Stimulated activated CD4-positive, alpha-beta T cell treated with anti-CD3 and anti-CD28 coated beads, Interleukin-4, amount 100 ng/mL, for 1 hour (primary cell): ENCODE data around the gene EMILIN1.

Experiments used
- DNase-seq: peaks from one replicate; pipeline ENCODE4 v3.0.0-alpha.2; 2020

The EMILIN1 gene

GRCh38 chr2:27127883-27128667 is 49.7 kb downstream of the EMILIN1 start:
- no peak for DNase-seq

- no peak for DNase-seq
These were observed 50.5 kb downstream of the EMILIN1 start for GRCh38 chr2:27128668-27129571.

- no peak for DNase-seq
These were observed 52.0 kb downstream of the EMILIN1 start for GRCh38 chr2:27130396-27130795.

DNA sequence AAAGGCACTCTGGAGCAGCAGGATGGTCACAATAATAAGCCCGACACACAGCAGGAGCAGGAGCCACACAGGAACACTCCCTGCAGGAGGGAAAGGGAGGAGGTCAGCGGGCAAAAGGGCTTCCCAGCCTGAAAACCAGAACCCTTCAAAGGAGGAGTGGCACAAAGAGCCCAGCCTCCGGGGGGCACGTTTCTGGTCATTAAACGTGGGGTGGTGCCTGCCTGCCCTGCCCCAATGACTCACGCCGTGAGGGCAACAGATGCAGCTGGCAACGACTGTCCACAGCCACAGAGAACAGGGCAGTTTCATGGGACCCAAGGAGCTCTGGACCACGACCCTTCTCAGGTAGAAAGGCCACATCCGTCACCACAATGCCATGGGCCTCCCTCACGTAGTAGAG is 53.0 kb downstream of the EMILIN1 start:
- DNase-seq = no peak

DNA sequence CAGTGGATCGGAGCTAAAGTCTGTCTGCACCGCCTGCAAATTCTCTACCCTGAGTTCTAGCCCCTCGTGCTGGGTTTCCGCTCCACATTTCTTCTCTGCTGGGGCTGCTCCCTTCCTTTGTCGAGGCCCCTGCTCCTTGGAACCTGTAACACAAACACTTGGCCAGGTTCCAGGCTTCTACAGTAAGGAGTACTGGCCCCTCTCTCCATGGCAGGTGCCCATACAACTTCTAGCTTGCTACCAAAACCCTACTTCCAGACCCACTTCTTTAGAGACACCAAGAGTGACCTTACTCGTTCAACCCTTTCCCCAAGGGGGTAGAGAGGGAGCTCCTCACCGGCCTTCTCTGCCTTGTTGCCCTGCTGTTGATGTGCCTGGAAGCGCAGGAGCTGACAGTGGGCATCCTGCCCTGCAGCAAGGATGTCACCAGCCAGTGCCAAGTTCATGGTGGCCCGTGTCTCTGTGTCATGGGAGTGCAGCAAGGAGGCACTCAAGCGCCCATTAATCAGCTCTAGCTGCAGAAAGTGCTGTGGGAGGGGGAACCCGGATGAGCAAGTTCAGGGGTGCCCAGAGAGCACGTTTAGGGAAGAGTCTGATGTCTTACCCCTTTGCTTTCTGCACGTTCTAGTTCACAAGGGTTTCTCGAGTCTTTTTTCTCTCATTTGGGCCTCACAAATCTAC is 54.9 kb downstream of the EMILIN1 start:
- DNase-seq = peak; percentile 30

DNA sequence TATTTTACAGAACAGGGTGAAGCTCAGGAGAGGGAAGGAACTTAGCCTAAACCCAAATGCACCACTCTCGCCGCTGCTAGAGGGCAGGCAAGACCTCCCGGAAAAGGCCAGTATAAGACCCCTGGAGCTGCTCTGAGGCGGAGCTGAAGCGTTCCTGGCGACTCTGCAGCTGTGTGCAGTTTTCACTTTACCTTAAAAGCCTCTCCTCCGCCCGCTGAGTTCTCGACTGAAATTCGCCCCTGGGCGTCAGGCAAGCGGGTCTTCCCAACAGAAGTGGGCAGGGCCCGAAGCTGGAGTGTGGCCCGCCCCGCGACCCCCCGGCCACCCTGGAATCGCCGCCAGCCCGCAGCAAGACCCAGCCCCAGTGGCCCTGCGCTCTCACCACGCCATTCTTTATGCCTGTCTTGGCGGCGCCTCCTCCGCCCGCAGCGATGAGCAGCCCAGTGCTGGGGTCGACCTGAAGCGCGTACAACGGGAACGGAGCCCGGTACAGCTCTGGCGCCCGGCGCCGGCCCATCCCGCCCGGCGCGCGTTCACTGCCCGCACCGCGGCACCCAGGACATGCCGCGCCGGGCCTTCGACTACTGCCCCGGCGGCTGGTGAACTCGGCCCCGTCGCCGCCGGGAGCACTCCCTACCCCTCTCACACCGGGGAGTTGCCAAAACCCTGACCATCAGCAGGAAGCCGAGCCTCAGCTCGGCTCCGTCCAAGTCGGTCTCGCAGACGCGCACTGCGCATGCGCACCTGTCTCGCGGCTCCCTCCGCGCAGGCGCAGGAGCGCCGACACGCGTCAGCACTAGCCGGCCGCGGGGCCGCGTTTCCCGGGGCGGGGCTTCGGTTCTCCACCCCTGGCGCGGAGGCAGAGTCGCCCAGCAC is 55.7 kb downstream of the EMILIN1 start, which contains the start of gene PREB:
TSS of gene PREB (minus strand) at position 732 of the 876 bp plus-strand sequence. CDS start at position 517, 215 bp downstream.
- peak; percentile 99 for DNase-seq

DNA sequence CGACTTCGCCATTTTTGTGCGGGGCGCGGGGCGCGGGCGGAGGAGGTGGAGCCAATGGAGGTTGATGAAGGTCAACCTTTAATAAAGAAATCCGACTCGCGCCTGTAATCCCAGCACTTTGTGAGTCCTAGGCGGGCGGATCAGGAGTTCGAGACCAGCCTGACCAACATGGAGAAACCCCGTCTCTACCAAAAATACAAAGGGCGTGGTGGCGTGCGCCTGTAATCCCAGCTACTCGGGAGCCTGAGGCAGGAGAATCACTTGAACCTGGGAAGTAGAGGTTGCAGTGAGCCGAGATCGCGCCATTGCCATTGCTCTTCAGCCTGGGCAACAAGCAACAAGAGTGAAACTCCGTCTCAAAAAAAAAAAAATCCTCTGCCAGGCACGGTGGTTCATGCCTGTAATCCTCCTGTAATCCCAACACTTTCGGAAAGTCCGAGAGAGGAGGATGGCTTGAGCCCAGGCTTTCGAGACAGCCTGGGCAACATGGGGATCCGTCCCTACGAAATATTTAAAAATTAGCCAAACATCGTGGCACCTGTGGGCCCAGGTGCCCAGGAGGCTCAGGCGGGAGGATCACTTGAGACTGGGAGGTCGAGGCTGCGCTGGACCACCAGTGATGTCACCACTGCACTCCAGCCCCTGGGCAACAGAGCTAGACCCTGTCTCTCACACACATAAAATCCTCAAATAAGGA is 56.5 kb downstream of the EMILIN1 start:
- DNase-seq = no peak

GRCh38 chr2:27135478-27135955 is 57.1 kb downstream of the EMILIN1 start:
- no peak for DNase-seq
